Esophagus muscularis mucosa (tissue), 3 donors: ENCODE measurements around the gene ABCA2.

Experiments used
- CTCF ChIP-seq, 3 experiments: fragments of 200-600 bp in 2 of 3; fragments of 450-650 bp in 1 of 3; sonication (generic) in 2 of 3; IDR thresholded peaks; one replicate each; pipeline ENCODE4 v1.5.1; 2017 to 2019; ENCODE audit warnings: antibody characterized with exemption in 3 of 3, mild to moderate bottlenecking in 2 of 3, moderate library complexity in 1 of 3
- POLR2A ChIP-seq: fragments of 450-650 bp; IDR thresholded peaks from one replicate; pipeline ENCODE4 v1.6.1; 2017; ENCODE audit warnings: antibody characterized with exemption, moderate library complexity, mild to moderate bottlenecking, low read depth

GRCh38 chr9:136977649-136978072 is 50.4 kb downstream of the ABCA2 start:
- TF ChIP-seq CTCF (IDR thresholded peaks at IDR 0.05) (no peak), POLR2A (no peak)
